DND-41 (cell line): Measurements from ENCODE around the gene PSMD14.

ENCODE experiments used
- ATAC-seq: fragments of 200-7000 bp; cut with Tn5 transposase; 3 replicates; pipeline ENCODE4 v1.9.1; 2021; ENCODE audit warnings: low read depth; ENCODE audit not compliant: insufficient read depth
- DNase-seq: peaks from one replicate; pipeline ENCODE4 v3.0.0-alpha.2; 2020
- H2AFZ ChIP-seq: 2 replicates; pipeline ENCODE4 v1.6.0; 2012; ENCODE audit warnings: low read depth, low read length
- H3K27ac ChIP-seq: 2 replicates; pipeline ENCODE4 v1.5.1; 2012; ENCODE audit warnings: low read length, inconsistent platforms
- H3K27me3 ChIP-seq: fragments of 200-600 bp; sonication (generic); 2 replicates; pipeline ENCODE4 v1.6.0; 2012; ENCODE audit warnings: low read length, mild to moderate bottlenecking, inconsistent platforms; ENCODE audit not compliant: insufficient read depth, poor library complexity
- H3K36me3 ChIP-seq: 2 replicates; pipeline ENCODE4 v1.5.1; 2012; ENCODE audit warnings: low read length, inconsistent platforms; ENCODE audit not compliant: insufficient read depth
- H3K4me1 ChIP-seq: 2 replicates; pipeline ENCODE4 v1.5.1; 2012; ENCODE audit warnings: mild to moderate bottlenecking, low read length; ENCODE audit not compliant: insufficient read depth
- H3K4me2 ChIP-seq: 2 replicates; pipeline ENCODE4 v1.6.0; 2012; ENCODE audit warnings: mild to moderate bottlenecking, moderate library complexity, low read length, inconsistent platforms; ENCODE audit not compliant: insufficient read depth
- H3K4me3 ChIP-seq, 2 experiments: fragments of 200-600 bp in 1 of 2; shearing (Covaris generic) in 1 of 2; 2 replicates each; pipeline ENCODE4 v1.5.1; 2012 to 2016; ENCODE audit warnings: inconsistent platforms in 2 of 2, low read length in 2 of 2, mild to moderate bottlenecking in 2 of 2, low read depth in 1 of 2, moderate library complexity in 1 of 2
- H3K79me2 ChIP-seq: 2 replicates; pipeline ENCODE4 v1.6.0; 2012; ENCODE audit warnings: low read length, inconsistent platforms; ENCODE audit not compliant: insufficient read depth
- H3K9ac ChIP-seq: 2 replicates; pipeline ENCODE4 v1.6.0; 2012; ENCODE audit warnings: low read depth, mild to moderate bottlenecking, inconsistent platforms, low read length, moderate library complexity
- H3K9me3 ChIP-seq: 2 replicates; pipeline ENCODE4 v1.5.1; 2012; ENCODE audit warnings: low read length, moderate library complexity, mild to moderate bottlenecking, inconsistent platforms; ENCODE audit not compliant: insufficient read depth, severe bottlenecking
- H4K20me1 ChIP-seq: 2 replicates; pipeline ENCODE4 v1.6.0; 2012; ENCODE audit warnings: low read length; ENCODE audit not compliant: insufficient read depth
- CTCF ChIP-seq: IDR thresholded peaks from 2 replicates; pipeline ENCODE4 v1.5.1; 2012; ENCODE audit warnings: borderline replicate concordance, low read length, moderate library complexity, mild to moderate bottlenecking; ENCODE audit not compliant: poor library complexity, severe bottlenecking; ENCODE audit errors: extremely low read depth
- EZH2 ChIP-seq: IDR thresholded peaks from 3 replicates; pipeline ENCODE4 v1.6.1; 2012; ENCODE audit warnings: borderline replicate concordance, low read depth, mild to moderate bottlenecking, moderate library complexity, low read length, inconsistent platforms; ENCODE audit not compliant: severe bottlenecking

Gene PSMD14

GRCh38 chr2:161426922-161427663 is 118.9 kb downstream of the PSMD14 start:
- H3K36me3 ChIP-seq = no peaks in the 10 kb centered on the region
- H3K4me2 ChIP-seq = no peak overlapping the region
- no peaks in the 10 kb centered on the region for H3K9me3 ChIP-seq
- H4K20me1 ChIP-seq = no peaks in the 10 kb centered on the region
- H2AFZ ChIP-seq = no peak overlapping the region
- no peaks in the 10 kb centered on the region for H3K4me1 ChIP-seq
- no peak for TF ChIP-seq EZH2
- TF ChIP-seq CTCF = no peak
- H3K27me3 ChIP-seq = no peaks in the 10 kb centered on the region
- H3K4me3 ChIP-seq = no peak overlapping the region
- ATAC-seq (no peak), DNase-seq (no peak)
- H3K9ac ChIP-seq = no peak overlapping the region
- H3K27ac ChIP-seq = no peak overlapping the region
- no peaks in the 10 kb centered on the region for H3K79me2 ChIP-seq

GRCh38 chr2:161427664-161428587 is 119.7 kb downstream of the PSMD14 start:
- H3K4me3 ChIP-seq = no peak overlapping the region
- no peaks in the 10 kb centered on the region for H3K9me3 ChIP-seq
- H3K27me3 ChIP-seq = no peaks in the 10 kb centered on the region
- H3K27ac ChIP-seq = no peak overlapping the region
- no peaks in the 10 kb centered on the region for H3K79me2 ChIP-seq
- no peaks in the 10 kb centered on the region for H4K20me1 ChIP-seq
- H3K9ac ChIP-seq = no peak overlapping the region
- no peaks in the 10 kb centered on the region for H3K36me3 ChIP-seq
- H3K4me1 ChIP-seq = no peaks in the 10 kb centered on the region
- ATAC-seq = no peak
- DNase-seq = no peak
- TF ChIP-seq EZH2 (no peak), CTCF (no peak)
- no peak overlapping the region for H2AFZ ChIP-seq
- no peak overlapping the region for H3K4me2 ChIP-seq

- Histone ChIP-seq H3K4me2 (no peak overlapping the region), H3K9ac (no peak overlapping the region), H3K4me1 (no peaks in the 10 kb centered on the region), H2AFZ (no peak overlapping the region), H3K9me3 (no peaks in the 10 kb centered on the region), H3K27me3 (no peaks in the 10 kb centered on the region), H3K36me3 (no peaks in the 10 kb centered on the region), H3K4me3 (no peak overlapping the region), H3K27ac (no peak overlapping the region), H3K79me2 (no peaks in the 10 kb centered on the region), H4K20me1 (no peaks in the 10 kb centered on the region)
- DNase-seq (no peak), ATAC-seq (no peak)
- no peak for TF ChIP-seq EZH2
- TF ChIP-seq CTCF = no peak
These were observed 122.2 kb downstream of the PSMD14 start for GRCh38 chr2:161430386-161430785.
